GM19438 (cell line): Measurements from ENCODE around the gene NRN1L.
"Not testable (repeated sequence)": the region's sequence is repeated elsewhere in the genome, so short reads cannot be mapped to it uniquely, and the experiment has no call there.

Source experiments
- ATAC-seq: cut with Tn5 transposase; IDR thresholded peaks from one replicate; pipeline ENCODE4 v1.9.1; 2021; ENCODE audit warnings: low read depth; ENCODE audit not compliant: unreplicated experiment

Gene NRN1L

DNA sequence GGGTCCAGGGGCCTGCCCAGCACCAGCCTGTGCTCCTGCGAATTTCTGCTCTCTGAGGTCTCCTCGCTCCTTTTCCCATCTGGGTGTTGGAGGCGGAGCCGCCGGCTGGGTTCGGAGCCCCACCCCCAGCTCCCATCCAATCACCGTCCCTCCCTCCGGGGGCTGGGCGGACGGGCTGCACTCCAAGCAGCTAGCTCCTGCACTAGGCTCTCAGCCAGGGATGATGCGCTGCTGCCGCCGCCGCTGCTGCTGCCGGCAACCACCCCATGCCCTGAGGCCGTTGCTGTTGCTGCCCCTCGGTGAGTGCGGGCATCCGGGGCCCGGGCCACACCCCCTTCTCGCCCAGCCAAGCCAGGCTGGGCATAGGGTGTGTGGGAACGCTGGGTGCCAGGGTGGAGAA, at the start of gene NRN1L:
Gene NRN1L, plus strand, starts transcription at position 202 of the 400 bp plus-strand sequence. Its CDS starts 19 bp downstream, at position 221.
- no peak for ATAC-seq

DNA sequence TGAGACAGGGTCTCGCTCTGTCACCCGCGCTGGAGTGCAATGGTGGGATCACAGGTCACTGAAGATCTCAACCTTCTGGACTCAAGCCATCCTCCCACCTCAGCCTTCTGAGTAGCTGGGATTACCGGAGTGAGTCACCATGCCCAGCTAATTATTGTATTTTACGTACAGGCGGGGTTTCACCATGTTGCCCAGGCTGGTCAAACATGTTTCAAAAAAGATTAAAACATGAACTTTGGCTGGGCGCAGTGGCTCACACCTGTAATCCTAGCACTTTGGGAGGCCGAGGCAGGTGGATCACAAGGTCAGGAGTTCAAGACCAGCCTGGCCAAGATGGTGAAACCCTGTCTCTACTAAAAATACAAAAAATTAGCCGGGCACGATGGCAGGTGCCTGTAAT, 47.5 kb upstream of the NRN1L start:
- not testable (repeated sequence) for ATAC-seq

DNA sequence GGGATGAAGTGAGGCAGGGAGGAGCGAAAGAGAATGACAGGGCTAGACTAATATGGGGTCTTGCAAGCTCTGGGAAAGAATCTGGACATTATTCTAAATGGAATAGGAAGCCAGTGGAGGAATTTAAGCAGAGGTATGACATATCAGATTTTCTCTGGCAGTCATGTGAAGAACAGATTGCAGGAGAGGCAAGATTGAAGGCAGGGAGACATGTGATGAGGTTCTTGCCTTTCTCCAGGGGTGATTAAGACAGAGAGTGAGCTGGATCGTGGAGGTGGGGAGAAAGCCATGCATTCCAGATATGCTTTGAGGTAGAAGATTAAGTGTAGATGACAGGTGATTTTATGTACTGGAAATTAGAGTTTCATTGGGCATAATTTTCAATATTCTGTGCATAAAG, 46.9 kb upstream of the NRN1L start:
- ATAC-seq, result no peak

DNA sequence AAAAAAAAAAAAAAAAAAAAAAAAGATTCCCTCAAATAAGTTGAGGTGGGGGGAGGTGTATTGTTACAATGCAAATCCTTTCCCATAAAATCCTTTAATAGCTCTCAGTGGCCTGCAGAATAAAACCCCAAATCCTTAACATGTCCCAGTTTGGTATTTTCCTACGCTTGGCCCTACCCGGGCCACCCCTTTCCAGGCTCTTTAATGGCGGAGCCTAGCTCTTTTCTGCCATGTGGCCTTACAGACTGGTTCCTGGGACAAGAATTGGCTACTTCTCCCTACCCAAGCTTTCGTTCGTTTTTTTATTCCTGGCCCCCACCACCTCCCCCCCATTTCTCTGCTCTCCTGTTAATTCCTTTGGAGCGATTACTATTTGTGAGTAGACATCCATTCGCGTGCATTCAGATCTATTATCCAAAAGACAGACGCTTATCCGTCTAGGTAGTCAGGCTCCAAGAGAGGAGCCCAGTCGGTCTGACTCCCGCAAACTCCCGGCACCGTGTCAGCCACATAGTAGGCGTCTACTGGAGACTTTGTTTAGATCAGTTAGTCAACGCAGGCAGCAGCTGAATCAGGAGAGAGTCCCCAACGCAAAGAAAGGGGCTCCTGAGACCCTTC, 43.4 kb upstream of the NRN1L start:
- no peak for ATAC-seq

DNA sequence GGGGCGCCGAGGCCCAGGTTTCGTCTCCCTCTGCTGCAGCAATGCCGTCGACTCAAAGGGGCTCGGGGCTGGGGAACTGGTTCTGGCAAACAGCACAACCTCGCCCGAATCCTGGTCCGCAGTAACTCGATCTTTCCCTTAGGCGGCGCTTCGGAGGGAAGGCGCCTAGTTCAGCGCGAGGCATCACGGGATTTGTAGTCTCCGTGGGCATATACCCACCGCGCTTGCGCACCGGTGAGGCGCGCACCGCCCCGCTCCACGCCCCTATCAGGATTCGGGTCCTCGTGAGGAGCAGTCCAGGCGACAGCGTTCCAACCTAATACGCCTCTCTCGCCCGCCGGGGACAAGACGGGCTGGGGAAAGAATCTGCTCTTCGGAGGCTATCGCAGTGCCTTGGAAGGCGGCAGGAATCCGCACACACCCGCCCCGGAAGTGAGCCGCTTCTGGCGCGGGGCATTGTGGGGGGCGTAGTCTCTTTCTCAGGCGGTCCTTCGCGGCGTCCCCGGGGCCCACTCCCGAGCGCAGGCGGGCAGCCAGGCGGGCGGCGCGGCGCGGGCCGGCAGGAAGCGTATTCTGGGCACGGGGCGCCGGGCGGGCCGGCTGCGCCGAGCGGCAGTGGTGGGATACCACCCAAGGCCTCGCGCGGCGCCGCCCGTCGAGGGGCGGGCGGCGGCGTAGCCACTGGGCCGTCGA, 42.7 kb upstream of the NRN1L start, which contains the start of gene THAP11:
Gene THAP11, plus strand, starts transcription at position 505 of the 693 bp plus-strand sequence. CDS start 235 bp downstream, outside the sequence.
- ATAC-seq, result peak; percentile 37

DNA sequence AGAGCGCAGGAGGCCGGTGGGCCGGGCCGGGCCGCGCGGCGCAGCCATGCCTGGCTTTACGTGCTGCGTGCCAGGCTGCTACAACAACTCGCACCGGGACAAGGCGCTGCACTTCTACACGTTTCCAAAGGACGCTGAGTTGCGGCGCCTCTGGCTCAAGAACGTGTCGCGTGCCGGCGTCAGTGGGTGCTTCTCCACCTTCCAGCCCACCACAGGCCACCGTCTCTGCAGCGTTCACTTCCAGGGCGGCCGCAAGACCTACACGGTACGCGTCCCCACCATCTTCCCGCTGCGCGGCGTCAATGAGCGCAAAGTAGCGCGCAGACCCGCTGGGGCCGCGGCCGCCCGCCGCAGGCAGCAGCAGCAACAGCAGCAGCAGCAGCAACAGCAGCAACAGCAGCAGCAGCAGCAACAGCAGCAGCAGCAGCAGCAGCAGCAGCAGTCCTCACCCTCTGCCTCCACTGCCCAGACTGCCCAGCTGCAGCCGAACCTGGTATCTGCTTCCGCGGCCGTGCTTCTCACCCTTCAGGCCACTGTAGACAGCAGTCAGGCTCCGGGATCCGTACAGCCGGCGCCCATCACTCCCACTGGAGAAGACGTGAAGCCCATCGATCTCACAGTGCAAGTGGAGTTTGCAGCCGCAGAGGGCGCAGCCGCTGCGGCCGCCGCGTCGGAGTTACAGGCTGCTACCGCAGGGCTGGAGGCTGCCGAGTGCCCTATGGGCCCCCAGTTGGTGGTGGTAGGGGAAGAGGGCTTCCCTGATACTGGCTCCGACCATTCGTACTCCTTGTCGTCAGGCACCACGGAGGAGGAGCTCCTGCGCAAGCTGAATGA, 42.0 kb upstream of the NRN1L start:
- peak; percentile 13 for ATAC-seq

DNA sequence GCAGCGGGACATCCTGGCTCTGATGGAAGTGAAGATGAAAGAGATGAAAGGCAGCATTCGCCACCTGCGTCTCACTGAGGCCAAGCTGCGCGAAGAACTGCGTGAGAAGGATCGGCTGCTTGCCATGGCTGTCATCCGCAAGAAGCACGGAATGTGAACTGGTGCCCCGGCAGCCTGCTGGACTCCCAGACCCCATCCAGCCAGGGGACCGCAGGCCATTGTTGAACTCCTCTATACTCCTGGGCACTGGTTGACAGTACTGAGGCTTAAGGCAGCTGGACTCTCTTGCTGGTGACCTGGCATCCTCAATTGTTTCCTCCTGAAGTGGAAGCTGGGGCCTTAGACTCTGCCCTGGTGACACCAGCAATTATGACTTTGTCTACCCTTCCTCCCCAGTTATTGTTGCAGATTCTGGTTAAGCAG, 41.3 kb upstream of the NRN1L start:
- ATAC-seq, result no peak

DNA sequence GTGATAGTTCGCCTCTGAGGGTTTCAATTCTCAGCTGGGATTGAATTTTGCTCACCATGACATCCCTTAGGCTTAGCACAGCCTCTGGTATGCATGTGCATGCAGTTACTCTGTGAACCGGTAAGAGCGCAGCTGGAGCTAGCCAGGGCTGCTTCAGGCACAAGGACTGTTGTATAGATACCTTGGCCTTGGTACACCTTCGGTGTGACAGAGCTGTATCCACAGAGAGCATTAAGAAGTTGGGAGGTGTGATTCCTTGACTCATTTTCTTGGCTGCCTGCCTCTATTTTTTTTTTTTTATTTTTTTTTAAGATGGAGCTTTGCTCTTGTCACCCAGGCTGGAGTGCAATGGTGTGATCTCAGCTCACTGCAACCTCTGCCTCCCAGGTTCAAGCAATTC, 40.2 kb upstream of the NRN1L start:
- ATAC-seq, result no peak

DNA sequence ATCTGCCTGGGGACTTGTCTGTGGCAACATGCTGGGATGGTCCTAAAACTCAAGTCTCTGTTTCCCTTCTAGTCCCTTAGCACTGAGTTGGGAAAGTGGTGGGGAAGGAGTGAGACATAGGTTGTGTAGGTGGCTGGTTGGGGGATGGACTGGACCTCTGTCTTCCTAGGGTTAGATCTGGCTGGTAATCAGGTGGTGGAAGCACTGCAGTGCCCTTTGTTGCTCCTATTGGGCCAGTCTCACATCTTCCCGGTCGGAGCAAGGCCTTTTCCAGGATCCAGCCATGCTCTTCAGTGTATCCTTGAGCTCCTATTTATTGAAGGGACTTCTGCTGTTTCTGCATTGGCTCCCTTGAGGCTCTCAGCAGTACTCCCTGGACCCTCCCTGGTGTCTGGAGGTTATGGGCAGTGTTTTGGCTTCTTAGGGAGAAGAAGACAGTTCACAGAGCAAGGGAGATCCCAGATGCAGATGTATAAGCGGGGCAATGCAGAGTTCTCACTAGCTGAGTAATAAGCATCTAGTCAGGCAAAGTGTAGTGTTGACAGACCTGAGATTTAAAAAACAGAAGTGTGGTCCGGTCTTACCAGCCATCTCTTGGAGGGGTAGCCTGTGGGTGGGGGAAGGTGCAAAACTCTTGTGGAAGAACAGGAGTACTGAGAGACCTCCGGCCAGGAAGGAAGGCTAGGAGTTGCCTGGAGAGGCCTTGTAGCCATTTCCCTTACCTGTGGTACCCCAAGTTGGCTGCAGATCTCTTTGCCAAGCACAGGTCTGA, 39.2 kb upstream of the NRN1L start:
- no peak for ATAC-seq

DNA sequence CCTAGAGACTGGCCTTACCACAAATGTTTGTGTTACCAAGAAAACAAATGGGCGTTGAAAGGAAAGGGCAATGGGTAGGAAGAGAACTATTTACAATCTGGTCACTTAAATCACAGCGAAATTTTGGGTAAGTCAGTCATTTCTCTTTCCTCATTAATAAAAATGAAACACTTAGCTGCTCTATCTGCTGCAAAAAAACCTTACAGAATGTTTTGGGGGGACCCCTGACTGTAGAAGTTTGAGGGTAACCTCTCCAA, 38.7 kb upstream of the NRN1L start:
- ATAC-seq, result no peak

DNA sequence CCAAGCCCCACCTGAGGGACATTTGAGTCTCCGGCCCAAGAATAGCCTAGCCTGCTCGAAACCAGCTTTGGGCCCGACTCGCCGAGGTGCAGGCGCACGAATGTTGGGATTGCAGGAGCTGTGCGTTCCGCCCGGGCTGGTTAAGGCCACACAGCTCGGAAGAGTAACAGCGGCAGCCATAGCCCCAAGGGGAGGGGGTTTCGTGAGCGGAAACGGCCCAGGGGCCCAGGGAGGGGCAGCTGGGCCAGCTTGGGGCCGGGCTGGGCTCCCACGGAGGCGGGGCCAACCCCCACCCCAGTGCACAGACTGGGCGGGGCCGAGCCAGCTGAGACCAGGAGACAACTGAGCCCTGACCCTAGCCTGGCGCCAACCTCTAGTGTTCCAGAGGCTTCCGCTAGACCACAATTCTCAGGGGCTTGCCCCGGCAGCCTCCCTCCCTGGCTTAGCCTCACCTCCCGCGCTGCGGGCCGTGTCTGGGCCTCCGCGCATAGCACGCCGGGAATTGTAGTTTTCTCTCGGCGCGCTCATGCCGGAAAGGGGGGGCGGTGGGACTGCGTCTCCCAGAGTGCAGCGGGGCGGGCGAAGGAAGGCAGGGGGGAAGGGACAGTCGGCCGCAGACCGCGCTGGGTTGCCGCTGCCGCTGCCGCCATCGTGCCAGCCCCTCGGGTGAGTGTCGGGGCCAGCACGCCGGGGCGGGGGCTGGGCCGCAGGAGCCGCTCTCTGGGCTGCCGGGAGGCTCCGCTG, 38.2 kb upstream of the NRN1L start, which contains the start of gene NUTF2:
Gene NUTF2, plus strand, starts transcription at position 614 of the 744 bp plus-strand sequence. CDS start 18,198 bp downstream, outside the sequence.
- ATAC-seq, result peak; percentile 53

DNA sequence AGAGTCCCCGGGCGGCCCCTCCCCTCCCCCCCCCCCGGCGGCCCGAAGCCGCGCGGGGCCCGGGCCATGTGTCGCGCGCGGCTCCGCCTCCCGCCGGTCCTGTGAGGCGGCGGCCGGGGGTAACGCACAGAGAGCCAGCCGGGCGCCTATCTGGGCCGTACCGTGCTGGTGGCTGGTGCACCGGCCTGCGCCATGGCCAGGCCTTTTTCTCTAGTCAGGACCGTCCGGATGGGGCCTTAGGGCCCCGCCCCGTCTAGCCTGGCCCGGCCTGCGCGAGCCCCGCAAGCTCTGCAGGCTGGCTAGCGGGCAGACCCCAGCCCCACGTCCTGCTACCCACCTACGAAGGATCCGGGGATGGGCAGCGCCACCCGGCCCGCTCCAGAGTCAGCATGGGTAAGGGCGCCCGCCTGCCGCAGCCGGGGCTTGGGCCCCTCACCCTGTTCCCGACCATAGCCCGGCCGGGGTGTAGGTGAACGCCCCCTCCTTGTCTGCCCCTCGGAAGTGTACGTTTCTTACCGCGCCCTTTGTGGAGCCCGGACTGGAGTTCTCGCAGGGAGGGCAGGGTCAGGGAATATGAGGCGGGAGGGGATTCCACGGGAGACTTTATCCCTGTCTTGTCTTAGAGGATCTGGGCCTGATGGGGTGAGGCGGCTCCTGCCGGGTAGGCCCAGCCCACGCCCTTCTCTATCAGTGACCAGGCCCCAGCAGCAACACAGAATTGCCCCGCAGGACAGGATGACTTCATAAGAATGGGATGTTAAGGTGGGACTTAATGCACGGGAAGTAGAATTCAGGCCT, 37.4 kb upstream of the NRN1L start, which contains the start of gene CENPT:
Gene CENPT, minus strand, starts transcription at position 630 of the 798 bp plus-strand sequence. CDS start 13,834 bp downstream, outside the sequence.
- peak; percentile 24 for ATAC-seq

DNA sequence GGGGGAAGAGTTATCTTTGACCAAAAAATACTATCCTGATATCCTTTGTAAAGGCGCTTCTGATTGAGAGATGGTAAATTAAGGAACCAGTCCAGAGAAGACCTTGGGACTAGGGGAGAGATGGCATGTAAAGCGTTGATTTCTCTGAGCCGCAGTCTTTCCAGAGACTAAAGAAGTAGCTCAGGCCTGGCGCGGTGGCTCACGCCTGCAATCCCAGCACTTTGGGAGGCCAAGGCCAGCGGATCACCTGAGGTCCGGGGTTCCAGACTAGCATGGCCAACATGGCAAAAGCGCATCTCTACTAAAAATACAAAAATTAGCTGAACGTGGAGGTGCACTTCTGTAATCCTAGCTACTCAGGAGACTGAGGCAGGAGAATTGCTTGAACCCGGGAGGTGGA, 36.6 kb upstream of the NRN1L start:
- no peak for ATAC-seq

DNA sequence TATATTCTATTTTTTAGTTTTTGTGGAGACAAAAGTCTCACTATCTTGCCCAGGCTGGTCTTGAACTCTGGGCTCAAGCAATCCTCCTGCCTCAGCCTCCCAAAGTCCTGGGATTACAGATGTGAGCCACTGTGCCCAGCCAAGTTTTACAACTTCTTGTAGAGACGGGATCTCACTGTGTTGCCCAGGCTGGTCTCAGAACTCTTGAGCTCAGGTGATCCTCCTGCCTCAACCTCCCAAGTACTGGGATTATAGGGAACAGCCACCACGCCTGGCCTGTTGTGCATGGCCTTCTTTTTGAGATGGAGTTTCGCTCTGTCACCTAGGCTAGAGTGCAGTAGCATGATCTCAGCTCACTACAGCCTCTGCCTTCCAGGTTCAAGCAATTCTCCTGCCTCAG, 31.0 kb upstream of the NRN1L start:
- no peak for ATAC-seq

DNA sequence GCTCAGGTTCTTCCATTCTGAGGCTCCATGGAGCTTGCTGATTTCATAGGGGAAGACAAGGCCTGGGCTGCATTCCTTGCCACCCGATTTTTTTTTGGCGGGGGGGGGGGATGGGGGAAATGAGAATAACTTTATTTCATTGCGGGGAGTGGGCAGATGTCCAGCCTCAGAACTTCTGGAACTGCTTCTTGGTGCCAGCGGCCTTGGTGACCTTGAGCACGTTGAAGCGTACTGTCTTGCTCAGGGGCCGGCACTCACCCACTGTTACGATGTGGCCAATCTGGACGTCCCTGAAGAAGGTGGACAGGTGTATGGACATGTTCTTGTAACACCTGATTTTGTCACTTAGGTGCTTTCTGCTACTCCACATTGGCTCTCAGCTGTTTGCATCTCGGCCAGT, 28.9 kb upstream of the NRN1L start:
- ATAC-seq, result no peak

DNA sequence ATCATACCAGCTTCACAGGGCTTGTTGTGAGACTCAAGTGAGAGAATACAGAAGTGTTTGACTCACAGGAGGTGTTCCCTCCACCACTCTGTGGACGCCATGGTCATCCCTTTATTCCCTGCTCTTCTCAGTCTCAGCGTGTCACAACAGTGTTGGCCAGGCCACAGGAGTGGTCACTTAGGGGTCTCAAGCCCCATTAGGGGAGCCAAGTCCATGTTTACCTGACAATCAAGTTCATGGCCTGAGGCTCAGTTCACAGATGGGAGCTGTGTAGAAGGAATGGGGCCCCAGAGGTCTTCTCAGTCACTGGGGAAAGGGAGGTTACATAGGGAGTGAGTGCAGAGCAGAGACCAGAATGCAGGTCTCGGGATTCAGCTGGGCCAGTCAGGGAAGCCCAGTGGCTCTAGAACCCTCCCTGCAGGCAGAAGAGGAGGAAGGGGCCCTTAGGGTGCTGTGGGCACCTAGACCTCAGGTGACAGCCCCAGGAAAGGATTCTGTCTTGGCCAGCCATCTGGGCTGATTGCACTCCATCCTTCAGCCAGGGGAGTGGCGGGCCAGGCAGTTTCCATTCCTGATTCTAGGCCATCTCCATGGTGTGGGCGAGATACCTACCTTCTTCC, 27.6 kb upstream of the NRN1L start:
- no peak for ATAC-seq

DNA sequence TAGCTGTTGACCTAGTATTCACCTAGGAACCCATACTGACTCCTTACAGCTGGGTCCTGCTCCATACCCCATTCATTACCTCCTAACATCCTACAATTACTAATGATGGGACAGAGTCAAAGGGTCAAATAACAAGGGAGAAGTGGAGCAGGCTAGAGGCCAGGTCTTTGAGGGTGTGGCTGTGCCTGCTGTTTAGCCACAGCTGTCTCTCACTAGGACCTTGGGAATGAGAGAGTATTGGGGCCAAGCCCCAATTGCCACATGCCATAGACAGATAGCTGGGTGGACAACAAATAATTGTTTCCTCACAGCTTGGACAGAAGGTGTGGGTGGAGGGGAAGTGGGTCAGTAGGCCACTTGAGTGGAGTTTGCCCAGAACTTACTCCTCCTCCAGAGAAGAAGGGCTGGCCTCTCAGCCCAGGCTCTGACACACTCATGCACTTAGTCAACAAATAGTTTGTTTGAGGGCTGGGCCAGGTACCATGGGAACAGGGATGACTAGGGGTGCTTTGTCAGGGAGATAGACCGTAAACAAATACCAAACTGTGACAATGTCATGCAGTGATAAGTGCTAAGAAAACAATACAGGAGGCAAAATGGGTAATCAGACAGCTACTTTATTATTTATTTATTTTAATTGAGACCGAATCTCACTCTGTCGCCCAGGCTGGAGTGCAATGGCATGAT, 27.0 kb upstream of the NRN1L start:
- no peak for ATAC-seq

DNA sequence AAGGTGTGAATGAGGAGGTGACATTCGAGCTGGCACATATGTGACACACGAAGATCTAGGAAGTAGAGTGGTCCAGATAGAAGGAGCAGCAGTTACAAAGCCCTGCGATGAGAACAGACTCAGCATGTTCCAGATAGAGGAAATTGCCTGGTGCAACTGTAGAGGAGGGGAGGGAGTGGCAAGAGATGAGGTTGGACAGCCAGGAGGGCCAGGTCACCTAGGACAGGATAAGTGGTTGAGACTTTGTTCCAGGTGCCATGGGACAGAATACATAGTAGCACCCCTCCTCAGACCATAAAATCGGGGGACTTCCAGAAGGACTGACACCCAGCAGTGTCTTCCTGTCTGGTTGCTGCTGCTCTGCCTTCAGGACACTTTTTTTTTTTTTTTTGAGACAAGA, 26.2 kb upstream of the NRN1L start:
- ATAC-seq, result no peak
